SIG-M5 treated with dmso at 0.1 percent for 504 hours (cell line): Measurements from ENCODE around the gene INPP5B.
"Not testable (repeated sequence)": the region's sequence is repeated elsewhere in the genome, so short reads cannot be mapped to it uniquely, and the experiment has no call there.

Experiments
- DNase-seq: peaks from one replicate; lab custom pipeline; 2025; ENCODE audit not compliant: unreplicated experiment; lab: John Stamatoyannopoulos, UW

The INPP5B gene

DNA sequence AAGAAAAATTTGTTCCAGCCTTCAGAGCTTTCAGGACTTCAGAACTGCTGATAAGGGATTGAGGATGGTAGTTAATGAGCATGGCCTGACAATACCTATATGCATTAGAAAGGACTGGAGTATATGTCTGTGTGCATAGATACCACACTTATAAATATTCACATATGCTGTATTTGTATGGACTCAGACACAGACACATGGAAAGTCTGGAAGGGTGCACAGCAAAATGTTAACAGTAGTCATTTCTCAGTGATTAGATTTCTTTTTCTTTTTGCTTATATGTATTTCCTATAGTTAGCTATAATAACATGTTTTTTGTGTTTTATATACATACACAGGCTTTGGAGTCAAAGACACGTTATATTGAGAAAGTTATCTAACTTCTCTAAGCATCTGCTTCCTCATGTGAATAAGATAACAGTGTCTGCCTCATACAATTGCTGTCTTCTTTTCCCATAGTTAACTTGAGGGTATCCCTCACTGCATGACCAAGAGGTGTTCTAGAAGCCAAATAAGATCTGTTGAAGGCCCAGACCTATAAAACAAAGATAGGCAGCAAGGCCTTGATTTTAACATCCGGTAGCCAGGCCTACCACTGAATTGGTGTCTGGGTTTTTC lies 31.3 kb downstream of the INPP5B start:
- no peak for DNase-seq

DNA sequence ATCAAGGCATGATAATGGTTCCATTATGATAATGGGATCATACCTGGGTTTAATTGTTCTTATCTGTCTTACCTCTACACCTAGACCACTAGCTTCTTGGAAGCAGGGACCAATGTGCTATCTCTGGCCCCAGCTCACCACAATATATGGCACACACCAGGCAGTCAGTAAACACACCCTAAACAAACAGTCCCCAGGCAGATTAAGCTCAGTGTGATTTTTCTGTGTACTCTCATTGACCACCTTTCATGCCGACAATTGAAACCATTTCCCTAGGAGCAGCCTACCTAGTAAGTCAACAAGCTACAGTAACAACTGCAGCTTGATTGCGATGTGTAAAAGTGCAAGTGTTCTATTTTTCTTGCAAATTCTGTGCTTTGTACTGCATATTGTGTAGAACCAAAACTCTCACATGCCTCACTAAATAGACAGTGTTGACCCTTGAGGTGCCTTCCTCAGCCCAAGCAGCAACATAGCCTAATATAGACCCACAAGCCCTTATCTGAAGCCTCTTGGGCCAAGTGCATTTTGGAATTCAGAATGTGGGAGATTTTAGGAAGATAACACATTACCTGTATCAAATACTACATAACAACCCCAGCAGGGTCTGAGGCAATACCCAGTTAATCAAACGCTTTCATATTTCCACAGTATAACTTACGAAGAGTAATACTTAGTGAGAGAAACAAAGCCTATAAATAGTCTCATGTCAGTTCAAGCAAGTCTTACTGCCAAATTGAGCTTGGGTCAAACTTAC lies 32.0 kb downstream of the INPP5B start:
- no peak for DNase-seq

DNA sequence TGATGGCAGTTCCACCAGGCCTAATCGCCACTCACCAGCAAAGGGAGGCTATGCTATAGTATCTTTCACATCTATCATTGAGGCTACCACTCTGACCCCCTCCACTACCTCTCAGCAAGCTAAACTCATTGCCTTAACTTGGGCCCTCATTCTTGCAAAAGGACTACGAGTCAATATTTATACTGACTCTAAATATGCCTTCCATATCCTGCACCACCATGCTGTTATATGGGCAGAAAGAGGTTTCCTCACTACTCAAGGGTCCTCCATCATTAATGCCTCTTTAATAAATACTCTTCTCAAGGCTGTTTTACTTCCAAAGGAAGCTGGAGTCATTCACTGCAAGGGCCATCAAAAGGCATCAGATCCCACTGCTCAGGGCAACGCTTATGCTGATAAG lies 35.4 kb downstream of the INPP5B start:
- DNase-seq: not testable (repeated sequence)

DNA sequence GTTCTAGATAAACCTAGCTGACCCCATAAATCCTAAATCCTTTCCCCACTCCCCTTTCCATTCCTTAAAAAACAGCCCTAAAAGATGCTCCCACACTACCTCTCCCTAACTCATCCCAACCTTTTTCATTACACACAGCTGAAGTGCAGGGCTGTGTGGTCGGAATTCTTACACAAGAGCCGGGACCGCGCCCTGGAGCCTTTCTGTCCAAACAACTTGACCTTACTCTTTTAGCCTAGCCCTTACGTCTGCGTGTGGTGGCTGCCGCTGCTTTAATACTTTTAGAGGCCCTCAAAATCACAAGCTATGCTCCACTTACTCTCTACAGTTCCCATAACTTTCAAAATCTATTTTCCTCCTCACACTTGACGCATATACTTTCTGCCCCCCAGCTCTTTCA lies 36.0 kb downstream of the INPP5B start:
- DNase-seq: not testable (repeated sequence)

DNA sequence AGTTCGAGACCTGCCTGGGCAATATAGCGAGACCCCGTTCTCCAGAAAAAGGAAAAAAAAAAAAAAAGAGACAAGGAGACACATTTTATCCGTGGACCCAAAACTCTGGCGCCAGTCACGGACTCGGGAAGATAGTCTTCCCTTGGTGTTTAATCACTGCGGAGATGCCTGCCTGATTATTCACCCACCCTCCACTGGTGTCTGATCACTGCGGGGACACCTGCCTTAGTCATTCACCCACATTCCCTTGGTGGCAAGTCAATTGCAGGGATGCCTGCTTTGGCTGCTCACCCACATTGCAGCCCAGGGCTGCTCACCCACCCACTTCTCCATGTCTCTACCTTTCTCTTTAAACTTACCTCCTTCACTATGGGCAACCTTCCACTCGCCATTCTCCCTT lies 38.3 kb downstream of the INPP5B start:
- DNase-seq: not testable (repeated sequence)

DNA sequence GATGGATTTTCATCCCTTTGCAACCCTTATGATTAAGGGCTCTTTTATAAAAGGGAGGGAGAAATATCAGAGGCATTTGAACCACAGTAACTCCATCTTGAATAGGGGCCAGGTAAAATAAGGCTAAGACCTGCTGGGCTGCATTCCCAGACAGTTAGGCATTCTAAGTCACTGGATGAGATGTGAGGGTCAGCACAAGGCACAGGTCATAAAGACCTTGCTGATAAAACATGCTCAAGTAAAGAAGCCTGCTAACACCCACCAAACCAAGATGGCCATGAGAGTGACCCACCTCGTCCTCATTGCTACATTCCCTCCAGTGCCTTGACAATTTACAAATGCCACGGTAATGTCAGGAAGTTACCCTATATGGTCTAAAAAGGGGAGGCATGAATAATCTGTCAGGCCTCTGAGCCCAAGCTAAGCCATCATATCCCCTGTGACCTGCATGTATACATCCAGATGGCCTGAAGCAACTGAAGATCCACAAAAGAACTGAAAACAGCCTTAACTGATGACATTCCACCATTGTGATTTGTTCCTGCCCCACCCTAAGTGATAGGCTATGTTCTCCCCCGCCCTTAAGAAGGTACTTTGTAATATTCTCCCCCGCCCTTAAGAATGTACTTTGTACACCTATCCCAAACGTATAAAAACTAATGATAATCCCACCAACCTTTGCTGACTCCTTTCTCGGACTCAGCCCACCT lies 39.3 kb downstream of the INPP5B start:
- DNase-seq: not testable (repeated sequence)

DNA sequence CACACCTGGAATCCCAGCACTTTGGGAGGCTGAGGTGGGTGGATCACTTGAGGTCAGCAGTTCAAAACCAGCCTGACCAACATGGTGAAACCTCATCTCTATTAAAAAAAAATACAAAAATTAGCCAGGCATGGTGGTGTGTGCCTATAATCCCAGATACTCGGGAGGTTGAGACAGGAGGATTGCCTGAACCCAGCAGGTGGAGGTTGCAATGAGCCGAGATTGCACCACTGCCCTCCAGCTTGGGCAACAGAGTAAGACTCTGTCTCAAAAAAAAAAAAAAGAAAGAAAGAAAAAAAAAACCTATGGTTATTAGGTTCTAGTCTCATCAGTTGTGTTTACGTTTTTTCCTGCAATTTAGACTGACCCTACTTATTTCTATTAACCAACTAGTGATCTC lies 40.3 kb downstream of the INPP5B start:
- DNase-seq: not testable (repeated sequence)

DNA sequence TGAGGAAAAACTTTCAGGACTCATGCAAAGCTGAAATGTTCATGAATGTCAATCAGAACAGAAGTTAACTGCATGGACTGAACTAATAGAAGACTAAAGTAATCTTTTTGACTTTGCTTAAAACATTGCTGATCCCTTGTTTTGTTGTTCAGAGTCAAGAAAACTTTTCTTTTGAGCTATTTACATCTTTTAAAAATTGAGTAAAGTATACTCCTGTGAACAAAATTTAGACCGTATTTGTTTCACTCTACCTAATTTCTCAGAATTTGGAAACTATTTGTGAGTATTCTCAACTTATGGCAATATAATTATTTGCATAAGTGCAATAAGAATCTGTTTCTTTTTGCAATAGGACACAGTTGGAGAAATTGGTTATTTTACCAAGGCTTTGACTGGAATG lies 41.1 kb downstream of the INPP5B start:
- no peak for DNase-seq

DNA sequence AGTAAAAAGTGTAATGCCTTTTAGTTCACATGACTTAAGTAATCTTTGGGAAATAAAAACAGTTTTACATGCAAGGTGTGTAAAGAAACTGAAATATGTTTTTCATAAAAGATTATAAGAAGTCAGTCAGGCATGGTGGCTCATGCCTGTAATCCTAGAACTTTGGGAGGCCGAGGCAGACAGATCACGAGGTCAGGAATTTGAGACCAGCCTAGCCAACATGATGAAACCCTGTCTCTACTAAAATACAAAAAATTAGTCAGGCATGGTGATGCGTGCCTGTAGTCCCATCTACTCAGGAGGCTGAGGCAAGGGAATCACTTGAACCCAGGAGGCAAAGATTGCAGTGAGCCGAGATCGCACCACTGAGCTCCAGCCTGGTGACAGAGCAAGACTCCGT lies 42.9 kb downstream of the INPP5B start:
- not testable (repeated sequence) for DNase-seq

DNA sequence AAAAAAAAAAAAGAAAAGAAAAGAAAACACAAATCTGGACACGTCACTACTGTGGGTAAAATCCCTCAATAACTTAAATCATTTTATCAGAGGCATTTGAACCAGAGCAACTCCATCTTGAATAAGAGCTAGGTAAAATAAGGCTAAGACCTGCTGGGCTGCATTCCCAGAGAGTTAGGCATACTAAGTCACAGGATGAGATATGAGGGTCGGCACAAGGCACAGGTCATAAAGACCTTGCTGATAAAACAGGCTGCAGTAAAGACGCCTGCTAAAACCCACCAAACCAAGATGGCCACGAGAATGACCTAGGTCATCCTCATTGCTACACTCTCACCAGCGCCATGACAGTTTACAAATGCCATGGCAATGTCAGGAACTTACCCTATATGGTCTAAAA lies 43.9 kb downstream of the INPP5B start:
- DNase-seq: no peak

DNA sequence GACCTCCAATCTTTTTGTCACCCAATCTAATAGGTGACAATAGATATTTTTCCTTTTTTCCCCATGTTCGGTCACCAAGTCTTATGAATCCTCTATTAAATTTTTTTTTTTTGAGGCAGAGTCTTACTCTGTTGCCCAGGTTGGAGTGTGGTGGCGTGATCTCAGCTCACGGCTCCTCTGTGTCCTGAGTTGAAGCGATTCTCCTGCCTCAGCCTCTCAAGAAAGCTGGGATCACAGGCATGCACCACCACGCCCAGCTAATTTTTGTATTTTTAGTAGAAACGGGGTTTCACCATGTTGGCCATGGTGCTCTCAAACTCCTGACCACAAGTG lies 45.0 kb downstream of the INPP5B start:
- no peak for DNase-seq

DNA sequence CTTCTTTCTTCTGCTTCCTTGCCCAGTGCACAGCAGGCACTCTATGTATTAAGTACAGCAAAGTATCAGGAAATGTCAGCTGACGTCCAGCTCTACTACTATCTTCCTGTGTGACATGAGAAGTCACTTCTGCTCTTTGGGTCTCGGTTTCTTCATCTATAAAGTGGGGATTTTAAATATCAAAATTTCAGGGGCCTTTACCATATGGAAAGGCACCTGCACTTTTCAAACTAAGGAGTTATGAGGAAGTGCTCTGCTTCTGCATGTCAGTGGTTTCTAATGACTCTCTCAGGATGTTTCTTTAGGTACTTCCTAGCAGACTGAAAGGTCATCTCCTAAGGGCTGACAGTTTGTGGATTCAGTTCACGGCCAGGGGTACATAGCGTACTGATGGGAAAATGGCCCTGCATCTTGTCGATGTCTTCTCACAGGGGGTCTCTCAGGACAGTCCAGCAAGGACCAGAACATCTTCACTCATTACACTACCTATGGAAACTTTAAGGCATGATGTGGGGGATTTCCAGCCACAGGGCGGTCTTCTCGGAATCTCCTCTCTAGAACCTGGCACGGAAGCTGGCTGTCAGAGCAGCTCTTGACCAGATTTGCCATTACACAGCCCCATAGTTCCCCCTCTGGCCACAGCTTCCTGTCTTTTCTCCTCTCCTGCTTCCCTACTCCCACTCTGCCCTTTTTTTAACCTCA lies 45.5 kb downstream of the INPP5B start:
- DNase-seq: no peak

DNA sequence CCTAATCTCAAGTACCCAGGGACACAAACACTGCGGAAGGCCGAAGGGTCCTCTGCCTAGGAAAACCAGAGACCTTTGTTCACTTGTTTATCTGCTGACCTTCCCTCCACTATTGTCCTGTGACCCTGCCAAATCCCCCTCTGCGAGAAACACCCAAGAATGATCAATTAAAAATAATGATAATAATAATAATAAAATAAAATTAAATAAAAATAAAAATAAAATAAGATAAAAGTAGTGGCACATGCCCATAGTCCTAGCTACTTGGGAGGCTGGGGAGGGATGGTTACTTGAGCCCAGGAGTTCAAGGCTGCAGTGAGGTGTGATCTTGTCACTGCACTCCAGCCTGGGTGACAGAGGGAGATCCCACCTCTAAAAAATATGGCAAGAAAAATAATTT lies 49.3 kb downstream of the INPP5B start:
- not testable (repeated sequence) for DNase-seq

DNA sequence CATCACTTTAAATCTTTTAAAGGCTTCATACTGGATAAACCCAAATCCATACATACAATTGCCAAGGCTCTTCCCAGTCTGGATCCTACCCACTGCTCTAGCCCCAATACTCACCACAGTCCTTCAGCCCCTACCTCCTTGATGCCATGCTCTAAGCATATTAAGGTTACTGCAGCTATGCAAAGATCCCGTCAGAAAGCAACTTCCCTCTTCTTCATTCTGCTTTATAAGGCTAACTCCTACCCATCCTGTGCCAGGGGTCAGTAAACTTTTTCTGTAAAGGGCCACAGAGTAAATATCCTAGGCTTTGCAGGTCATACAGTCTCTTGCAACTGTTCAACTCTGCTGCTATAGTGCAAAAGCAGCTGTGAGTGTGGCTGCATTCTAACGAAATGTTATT lies 53.2 kb downstream of the INPP5B start:
- DNase-seq: no peak

DNA sequence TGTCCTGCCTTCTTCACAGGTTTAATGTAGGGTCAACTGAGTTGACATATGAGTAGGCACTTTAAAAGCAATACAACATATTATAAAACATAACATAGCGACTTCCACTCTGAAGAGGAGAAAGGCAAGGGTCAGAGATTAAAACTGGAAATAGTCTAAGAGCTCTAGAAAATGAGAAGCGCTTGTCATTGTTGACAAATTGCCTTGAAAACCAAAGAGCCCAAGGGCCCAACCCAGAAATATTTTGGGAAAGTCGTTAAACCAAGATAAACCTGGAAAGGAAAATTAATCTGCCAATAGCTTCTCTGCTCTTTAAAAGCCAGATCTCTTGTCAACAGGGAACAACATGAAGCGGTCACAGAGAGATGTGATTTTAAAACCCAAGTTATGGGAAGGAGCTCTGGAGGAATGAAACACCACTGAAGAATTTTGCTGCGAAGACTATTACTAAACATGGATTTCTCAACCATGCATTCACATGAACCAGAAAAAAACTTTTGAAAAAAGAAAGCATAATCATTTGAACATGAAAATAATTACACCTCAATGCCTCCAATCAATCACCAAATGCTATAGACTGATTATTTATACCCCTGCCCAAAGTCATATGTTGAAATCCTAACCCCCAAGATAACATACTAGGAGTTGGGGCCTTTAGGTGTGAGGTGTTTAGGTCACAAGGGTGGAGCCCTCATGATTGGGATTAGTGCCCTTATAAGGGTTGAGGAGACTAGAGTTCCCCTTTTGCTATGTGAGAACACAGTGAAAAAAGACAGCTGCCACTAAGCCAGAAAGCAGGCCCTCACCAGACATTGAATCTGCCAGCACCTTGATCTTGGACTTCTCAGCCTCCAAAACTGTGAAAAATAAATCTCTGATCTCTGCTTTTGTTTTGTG lies 54.5 kb downstream of the INPP5B start:
- DNase-seq: no peak

DNA sequence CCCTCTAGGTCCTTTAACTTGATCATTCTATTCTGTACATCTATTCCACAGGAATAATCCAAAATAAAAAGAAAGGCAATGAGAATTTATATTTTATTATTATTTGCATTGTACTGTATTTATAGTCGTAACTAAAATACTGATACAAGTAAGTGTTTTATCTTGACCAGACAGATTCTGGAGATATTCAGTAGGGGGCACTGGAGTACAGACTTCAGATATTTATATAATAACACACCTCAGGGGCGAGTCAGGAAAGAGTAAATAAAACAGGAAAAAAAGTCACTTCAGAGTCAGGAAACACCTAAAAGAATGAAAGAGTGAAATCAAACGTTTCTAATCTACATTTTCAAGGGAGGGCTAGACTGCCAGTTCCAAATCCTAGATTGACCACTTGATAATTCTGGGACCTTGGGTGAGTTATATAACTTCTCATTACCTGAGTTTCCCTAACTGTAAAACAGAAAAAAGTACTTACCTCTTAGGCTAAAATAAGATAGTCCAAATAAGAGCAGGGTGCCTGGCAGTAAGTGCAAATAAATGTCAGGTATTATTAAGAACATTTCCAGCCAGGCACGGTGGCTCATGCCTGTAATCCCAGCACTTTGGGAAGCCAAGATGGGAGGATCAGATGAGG lies 56.4 kb downstream of the INPP5B start:
- DNase-seq: peak; percentile 33

DNA sequence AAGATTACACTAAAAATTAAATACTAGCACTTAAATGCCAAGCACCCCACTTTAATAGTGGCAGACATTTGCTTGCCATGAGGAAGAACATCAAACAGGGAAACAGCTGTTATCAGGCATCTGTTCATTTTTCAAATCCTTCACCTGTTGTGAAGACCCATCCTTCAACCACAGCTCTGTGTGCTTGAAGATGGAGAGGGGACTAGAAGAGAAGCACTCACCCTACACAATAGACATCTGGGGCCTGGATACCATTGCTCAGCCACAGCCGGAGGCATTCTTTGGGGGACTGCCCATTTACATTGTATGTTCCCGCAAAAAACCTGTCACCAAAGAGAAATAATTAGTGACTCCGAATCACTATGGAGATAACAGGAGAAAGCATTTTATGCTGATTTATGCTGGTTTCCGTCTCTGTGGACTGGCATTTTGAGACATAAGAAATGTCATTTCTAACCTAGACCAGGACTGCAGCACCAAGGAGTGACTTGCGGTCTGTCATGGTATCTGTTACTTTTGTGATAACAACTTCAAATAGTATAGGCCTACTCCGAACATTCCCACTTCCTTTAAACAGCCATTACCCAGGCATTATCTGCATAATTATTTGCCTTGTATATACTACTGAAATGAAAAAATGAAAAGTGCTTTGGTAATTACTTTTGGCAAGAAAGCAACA lies 58.7 kb downstream of the INPP5B start:
- DNase-seq: no peak

DNA sequence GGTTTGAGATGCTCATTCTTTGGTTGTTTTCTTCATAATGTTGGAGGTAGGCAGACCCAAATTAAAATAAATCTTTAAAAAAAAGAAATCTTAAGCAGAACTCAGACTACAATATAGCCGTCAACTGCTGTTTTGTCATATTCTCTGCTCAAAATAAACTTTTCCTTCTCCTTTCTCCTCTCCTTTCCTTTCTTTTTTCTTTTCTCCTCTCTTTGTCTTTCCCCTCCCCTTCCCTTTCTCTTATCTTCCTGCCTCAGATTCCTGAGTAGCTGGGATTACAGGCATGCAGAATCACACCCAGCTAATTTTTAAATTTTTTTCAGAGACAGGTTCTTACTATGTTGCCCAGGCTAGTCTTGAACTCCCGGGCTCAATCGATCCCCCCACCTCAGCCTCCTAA lies 62.7 kb downstream of the INPP5B start:
- DNase-seq: no peak

DNA sequence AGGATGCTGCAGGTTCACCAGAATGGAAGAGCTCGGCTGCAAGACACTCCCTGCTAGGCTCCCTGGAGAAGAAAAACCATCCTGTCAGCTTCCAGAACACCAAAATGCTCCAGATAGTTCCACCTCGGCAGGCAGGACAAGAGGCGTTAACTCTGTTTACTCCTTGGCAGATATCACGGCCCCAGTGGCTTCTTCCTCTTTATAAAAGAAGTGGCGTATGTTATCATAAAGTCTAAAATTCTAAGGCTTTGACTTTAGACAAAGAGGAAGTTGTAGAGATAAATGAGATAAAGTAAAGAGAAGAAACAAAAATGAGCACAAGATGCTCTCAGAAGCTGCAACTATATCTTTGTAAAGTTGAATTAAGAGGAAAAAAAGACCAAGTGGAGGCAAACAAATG lies 63.2 kb downstream of the INPP5B start:
- no peak for DNase-seq

DNA sequence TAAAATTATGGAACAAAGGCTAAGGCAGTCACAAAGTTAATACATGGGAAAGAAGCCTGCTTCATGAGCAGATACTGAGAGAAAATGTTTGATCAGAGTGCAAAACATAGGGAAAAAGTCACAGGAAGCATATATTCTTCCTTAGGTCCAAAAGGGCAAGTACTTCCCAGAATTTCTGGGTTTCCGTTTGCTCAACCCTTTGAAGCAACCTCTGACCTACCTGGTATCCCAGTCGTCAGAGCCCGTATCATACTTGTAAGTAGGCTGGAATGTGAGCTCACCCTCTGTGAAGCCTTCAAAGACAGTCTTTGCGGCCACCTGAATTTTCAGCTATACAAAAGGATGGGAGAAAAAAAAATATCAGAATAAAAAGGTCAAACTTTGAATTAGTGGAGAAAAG lies 67.0 kb downstream of the INPP5B start:
- no peak for DNase-seq
